Activated CD4-positive, CD25-positive, alpha-beta regulatory T cell treated with anti-CD3 and anti-CD28 coated beads, Interleukin-2, amount 50 U/mL, for 16 hours (primary cell): ENCODE results near the gene IRF2BP2.

Experiments
- DNase-seq: peaks from one replicate; pipeline ENCODE4 v3.0.0-alpha.2; 2020; ENCODE audit warnings: low read depth, low spot score

The IRF2BP2 gene

DNA sequence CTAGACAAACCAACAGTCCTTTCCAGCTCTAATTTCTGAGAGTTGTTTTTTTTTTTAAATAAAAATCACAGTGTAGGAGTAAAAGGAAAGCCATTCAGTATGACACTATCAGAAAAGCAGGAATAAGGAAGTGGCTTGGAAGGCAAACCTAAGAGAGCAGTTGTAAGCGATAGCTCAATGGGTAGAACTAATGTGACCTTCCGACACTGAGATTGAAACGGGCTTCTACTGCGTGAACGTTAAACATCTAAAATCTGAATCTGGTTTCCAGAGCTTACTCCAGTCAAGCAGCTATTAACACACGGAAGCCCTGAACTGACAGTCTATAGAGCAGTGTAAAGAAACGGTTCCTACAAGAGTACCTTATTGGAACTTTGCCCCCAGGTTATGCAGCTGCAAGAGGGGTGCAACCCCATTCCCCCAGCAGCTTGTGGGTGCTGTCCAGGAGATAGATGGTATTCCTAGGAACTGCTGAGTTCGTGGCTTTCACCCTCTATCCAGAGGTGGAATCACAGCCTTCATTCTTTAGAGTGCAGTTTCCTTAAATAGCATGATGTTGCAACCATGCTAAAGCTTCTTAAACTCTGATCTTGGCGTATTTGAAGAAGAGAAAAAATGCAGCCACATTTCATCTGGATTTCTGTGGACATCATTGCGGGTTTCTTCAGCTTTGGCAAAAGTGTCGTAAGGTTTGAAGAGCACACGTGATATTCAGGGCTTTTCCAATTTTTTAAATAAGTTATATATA, 3.3 kb upstream of the IRF2BP2 start:
- DNase-seq: no peak

DNA sequence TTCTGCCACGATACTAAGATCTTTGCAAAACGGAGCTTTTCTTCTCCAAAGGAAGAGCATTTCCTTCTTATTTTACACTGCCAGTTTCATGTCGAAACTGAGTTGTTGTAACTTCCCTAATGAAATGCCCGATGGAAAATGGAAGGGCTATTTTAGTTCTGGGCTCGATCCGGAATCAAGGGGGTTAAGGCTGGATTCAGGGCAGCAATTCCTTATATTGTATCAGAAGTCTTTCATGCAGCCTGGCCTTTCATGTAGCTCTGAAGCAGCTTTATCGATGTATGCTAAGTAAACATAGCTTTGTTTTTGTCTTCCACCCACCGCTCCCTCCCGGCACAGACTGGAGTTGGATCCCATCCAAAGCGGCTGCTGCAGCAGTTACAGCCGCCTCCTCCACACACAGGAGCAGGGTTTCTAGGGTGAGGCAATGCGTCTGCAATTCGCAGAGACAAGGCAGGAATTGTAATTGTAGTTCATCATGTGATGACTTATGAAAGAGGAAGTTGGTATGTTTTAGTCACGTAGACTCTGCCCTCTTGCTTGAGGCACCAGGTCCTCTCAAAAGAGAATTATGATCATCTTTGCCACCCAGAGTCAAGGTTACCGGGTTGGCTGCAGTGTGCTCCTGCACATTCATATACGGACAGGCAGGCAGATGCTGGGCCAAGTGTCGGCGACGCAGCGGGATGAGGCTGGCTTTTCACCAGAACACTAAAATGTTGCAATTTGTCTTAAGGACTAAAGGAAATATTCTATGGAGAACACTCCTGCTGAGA, 2.6 kb upstream of the IRF2BP2 start:
- DNase-seq: no peak

DNA sequence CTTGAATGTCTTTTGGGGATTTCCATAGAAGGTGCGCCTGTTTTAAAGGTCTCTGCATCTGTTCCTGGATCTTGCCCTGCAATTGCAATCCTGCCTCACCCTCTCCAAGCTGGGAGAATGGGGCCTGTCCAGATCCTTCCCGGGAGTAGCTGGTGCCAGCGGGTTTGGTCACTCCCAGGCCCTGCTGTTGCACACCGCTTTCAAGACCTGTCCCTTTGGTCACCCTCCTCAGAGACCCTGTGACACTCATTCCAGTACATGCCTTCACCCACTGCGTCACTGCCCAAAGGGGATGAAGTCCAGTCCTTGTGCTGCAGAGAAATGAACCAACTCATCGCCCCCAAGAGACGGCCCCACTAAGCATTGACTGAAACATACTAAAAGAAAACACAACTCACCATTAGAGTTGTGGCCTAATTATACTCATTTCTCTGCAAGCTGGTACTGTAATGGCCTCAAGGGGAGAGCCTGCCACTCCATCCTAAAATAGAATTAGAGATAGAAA, 1.9 kb upstream of the IRF2BP2 start:
- DNase-seq: no peak

DNA sequence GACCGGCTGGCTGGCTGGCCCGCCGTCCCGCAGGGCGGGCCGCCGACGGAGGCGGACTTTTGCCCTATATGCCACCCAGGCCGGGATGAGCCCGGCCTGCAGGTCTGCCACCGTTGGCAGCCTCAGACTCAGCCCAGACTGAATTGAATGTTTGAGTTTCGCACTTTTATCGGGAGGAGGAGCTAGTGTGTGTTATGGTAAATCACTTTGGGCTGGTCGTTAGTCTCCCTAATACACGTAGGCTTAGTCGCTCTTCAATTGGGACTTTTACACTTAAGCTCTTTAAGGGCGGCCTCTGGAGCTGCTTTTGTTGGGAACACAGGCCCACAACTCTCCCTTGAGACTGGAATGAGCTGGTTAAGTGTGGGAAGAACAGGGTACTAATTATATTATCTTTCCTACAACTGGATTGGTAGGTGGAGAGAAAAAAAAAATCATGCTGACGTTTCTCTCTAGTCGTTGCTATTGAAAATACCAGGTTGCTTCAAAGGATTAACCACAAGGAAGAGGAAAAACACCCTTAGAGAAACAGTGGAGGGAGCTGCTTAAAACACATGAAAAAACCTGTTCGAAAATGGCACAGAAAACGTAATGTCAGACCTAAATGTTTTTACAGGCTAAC, 1.4 kb upstream of the IRF2BP2 start:
- peak; percentile 40 for DNase-seq

DNA sequence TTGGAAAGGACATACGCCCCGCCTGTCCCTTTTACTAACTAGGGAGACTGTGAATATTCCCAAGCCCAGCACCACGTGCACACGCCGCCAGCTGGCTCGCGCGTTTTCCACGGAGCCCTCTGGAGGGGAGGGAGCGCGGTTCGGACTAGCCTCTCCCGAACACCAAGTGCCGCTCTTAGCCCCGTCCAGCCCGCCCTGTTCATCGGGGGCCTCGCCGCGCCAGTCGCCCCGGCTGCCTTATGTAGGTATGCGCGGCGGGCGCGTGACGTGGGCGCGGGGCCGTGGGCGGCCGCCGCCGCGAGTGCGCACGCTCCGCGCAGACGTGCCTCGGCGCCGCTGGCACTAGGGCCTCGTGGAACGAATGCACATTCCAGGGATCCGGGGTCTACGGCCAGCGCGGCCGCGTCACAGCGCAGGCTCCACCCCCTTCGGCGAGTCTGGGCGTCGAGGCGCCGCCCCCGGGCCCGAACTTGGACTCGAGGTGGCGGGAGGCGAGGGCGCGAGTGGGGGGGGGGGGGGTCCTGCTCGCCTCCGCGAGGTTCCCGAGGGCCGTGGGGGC, 767 bp upstream of the IRF2BP2 start:
- peak; percentile 69 for DNase-seq

DNA sequence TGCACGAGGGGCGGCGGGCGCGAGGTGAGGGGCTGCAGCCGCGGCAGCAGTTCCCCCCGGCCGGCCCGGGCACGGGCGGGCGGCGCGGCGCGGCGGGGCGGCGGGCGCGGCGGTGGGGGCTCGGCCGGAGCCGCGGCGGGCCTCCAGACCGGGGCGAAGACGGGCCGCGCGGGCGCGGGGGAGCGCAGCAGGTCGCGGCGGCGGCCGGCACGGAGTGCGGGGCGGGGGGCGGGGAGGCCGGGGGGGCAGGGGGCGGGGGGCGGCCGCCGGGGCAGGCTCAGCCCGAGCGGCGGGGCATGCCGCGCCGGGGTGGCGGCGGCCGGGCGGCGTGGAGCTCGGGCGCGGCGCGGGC, 311 bp downstream of the IRF2BP2 start:
- no peak for DNase-seq

DNA sequence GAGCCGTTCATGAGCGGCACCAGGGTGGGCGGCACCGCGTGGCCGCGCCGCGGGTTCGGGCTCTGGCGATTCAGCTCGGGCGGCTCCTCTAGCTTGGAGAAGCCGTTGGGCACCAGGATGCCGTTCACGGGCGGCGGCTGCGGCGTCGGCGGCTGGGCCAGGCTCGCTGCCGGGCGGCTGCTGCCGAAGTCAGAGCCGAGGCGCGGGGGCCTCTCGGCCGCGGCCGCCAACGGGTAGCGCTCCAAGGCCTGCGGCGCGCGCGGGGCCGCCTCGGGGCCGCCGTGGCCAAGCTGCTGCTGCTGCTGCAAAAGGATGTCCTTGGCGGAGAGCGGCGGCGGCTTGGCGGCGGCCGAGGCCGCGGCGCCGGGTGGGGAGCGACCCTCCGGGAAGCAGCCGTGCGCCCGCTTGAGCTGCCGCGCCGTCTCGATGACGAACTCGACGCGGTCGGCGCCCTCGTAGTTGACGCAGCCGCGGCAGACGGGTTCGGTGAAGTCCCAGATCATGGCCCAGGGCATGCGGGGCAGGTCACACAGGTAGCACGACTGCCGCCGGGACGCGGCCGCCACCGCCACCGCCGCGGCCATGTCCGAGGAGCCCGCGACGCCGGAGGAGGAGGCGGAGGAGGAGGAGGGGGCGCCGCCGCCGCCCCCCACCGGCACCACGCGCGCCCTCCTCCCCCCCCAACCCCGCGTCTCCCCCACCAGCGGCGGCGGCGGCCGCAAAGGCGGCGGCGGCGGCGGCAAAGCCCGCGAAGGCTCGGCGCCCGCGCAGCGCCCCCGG, 877 bp downstream of the IRF2BP2 start:
- peak; percentile 42 for DNase-seq

DNA sequence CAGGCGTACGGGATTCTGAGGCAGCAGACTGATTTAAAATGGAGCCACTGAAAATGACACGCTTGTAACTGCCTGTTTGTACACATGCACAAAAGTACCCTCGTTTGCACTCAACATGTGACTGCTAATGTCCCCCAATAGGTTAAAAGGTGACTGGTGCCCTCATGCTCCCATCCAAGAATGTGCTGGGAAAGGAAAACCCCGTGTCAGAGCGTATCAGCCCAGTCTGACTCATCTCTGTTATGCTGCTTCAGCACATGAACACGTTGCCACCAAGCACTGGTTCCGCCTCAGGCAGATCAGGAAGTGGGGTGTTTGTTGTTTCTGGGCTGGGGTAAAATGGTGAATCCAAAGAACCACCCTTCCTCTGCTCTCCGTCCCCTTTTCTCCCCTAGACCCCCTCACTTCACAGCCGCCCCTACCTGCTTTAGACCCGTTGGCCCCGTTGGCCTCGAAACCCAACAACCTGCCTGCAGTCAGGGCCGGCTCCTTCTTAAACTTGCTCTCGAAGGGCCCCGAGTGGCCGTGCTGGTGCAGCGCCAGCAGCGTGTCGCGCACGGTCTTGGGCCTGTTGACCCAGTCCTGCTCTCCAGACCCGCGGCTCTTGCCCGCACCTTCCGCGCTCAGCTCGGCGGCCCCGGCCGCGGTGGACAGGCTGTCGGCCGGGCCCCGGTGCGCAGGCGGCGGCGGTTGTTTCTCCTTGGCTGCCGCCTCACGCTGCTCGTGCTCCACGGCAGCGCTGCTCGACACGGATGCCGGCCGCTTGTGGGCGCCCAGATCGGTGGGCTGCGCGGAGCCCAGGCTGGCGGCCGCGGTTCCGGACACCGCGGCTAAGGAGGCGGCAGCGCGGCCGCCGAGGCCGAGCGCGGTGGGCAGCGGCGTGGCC, 1.7 kb downstream of the IRF2BP2 start:
- DNase-seq: peak; percentile 66

DNA sequence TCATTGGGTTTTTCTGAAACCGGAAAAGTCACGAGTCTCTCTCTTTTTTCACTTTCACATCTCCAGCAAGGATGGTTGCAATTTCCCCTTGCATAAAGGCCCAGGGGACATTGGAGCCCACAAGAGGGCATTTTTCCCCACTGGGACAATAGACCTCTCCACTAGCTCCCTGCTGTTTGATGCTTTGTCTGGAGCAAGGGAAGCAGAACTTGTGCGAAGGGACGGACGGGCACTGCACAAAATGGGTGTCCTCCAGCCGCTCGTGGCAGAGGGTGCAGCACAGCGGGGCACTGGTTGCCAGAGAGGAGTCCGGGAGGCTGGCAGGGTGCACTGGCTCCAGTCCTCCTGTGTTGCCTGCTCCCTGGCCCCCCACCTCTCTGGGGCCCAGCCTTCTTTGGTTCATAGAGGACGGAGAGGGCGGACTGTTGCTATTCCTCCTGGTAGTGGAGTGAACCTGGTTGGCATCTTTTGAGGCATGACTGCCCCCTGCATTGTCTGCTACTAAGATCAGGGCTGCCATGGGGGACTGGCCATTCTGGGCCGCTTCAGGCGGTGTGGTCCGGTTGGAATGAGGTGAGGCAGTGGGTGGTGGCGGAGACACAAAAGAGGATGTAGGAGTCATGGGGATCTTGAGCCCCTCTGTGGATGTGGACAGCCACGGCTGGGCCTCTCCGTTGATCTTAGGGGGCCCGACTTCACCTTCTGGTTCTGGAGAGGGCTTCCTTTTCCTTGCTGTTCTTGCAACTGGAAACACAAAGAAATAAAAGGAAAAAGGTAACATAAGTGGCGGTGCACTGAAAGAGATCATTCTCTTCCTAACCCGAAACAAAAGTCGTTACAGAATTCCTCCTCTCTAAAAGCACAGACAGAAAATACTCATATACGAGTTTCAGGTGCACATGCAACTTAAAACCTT, 2.6 kb downstream of the IRF2BP2 start:
- no peak for DNase-seq

DNA sequence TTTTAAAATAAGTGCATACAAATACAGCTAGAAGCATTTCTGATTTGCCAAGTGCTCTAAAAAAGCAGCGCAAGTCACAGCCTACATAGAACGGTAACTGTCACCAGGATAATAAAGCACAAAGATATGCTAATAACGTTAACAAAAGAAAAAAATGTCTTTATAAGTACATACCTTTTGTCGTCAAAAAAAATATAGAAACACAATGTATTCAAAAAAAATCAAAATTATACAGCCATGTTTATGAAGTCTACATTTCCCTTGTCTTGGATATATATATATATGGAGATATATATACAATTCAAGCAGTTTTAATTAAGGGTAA, 3.2 kb downstream of the IRF2BP2 start:
- DNase-seq: no peak

DNA sequence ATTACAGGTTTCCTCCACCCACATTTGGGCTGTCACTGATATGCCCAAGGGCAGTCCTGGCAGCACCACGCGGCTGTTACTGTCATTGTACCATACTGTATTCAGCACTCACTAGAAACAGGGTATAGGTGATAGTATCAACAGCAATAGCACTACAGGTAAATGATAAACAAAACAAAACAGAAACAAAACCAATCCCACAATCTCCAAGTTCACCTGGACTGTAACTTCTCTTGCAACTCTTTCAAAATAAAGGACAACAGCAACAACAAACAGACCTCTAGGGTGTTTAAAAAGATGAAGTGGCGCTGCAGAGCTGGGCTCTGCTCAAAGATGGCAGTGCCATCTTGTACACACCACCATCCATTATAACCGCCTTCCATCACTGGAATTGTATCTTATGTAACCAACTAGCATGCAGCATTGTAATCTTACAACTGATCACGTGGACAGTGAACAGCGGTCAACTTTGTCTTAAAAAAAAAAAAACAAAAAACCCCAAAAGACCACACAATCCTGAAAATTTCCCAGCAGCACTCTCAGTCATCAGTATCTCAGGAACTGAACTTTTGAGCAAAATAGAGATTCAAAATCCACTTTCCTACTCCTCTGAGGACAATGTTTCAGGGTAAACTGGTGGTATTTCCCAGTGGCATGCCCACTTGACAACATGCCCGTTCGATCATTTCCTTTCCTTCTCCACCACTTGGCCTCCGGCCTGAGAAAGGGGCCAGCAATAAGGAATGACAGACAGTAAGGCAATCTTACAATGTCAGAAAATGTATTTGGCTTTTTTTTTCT, 3.8 kb downstream of the IRF2BP2 start:
- DNase-seq: no peak

DNA sequence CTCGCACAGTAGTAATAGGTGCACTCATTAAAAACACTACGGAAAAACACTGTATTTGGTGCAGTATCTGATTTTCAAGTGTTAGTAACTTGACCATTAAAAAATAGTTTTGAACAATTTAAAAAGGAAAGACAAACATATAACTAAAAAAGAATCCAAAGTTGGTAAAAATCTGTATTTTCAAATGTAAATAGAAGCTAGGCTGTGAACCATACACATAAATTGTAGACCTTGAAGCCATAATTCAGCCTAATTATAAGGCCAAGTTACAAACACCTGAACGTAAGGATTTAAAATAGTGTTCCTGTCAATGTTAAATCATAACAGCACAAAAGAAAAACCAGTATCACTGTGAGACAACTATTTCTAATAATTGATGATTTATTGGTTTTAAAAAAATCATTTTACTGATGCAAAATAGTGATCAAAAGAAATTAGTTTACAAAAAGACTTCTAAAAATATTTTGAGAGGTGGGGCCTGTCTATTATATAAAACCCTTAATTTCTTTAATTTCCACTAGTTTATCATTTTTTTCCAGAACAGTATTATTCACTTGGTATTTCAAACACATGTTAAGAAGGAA, 4.5 kb downstream of the IRF2BP2 start:
- DNase-seq: no peak

DNA sequence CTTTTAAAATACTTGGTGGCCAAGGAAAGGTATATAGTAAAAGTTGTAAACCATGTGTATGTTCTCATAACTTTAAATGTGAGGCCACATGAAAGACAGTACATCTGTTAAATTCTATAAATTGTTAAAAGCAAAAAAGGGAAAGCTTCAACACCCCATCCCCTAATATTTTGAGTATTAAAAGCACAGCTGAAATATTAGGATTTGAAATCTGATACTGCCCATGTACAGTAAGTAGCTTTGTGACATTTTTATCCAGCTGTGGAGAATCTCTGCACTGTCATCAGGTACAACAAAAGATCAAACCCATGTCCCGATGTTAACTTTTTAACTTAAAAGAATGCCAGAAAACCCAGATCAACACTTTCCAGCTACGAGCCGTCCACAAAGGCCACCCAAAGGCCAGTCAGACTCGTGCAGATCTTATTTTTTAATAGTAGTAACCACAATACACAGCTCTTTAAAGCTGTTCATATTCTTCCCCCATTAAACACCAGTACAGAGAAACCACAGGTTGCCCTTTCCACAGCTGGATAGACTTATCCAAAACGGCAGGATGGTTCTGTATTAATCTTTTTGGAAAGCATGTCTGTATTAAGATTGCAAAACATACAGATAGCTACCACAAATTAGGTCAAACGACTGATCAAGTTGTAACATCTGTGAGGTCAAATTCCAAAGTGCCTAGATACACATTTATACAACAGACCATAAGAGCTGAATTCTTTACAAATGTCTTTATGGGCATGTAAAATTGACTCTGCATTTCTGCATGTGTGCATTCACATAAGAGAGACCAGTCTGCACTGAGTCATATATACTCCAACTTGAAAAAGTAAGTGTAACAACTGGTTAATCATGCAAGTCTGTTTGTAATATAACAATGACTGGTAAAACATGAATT, 5.2 kb downstream of the IRF2BP2 start:
- DNase-seq: no peak

DNA sequence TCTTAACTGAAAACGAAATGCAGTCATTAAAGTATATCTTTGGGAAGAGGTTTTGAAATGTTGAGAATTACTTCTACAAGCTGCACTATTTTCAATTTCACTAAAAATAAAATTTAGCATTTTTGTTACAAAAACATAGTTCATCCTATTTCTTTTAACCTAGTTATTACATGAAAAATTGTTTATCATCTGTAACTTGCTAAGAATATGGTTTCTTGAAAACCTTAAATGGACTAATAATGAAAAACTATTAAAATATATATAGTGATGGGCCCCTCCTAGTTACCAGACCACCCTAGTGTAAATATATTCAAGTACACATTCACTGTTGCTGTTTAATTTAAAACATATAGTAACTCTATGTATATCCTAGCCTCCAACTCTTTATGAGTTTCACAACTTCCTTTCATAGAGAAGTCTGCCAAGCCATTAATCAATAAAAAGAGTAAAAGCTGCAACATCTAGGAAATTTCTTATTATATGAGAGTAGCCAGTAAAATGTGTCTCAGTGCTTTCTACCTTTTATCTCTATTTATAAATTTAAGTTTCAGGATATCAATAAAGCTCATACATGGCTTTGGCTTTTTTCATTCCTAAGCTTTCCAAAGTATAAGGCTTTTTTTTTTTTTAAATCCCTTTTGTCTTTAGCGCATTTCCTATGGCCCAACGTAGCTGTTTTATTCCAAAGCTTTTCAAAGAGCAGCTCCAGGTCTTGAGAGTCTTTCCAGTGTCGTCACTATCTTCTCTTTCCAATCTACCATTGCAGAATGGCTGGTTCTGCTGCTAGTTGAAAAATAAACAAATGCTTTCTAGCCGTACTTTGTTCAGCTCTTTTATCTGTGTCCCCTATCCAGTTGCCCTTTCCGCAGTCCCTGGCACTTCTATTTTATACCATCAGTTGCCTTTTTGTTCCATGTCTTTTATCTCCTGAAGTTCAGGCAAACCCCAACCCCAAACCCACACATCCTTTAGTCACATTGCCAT, 6.5 kb downstream of the IRF2BP2 start:
- no peak for DNase-seq

DNA sequence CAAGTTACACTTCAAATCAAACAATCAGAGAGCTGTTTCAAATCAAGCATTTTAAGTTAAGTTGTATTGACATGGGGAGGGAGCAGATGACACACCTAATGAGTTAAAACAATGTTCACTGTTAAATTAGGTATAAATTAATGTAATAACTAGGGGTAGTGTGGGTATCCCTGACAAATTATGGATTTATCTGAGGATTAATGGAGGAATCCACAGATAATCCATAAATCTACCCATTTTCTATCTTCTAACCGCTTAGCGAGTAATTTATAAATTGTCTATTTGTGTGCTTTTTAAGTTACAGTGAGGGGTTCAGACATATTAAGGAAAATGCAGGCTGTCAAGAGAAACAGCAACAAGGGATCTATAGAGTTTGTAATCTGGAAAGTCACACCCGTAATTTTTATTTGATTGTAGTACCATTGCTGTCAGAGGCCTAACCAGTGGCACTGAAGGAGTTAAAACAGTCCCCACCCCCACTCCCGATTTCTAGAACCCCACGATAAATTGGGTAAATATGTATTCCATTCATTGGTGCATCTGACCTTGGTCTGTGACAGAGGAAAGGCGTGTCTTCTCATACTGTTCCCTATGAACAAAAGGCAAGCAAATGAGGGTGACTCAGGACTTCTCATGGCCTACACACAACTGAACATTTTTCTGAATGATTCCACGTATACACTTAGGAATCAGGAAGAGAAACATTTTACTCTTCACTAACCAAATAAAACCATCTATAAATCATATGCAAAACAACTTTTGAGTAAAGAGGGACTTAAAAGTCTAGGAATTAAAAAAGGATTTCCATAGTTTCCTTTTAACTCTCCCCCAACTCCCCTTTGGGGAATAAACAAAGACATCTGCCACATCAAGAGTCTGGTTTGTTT, 7.4 kb downstream of the IRF2BP2 start:
- DNase-seq: no peak
